GM04504 (cell line): Measurements from ENCODE around the gene RGS18.
"Not testable (repeated sequence)": the region's sequence is repeated elsewhere in the genome, so short reads cannot be mapped to it uniquely, and the experiment has no call there.

Experiments
- DNase-seq: peaks from one replicate; pipeline ENCODE4 v3.0.0-alpha.2; 2012; ENCODE audit warnings: low read depth

Gene RGS18, protein sequence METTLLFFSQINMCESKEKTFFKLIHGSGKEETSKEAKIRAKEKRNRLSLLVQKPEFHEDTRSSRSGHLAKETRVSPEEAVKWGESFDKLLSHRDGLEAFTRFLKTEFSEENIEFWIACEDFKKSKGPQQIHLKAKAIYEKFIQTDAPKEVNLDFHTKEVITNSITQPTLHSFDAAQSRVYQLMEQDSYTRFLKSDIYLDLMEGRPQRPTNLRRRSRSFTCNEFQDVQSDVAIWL

DNA sequence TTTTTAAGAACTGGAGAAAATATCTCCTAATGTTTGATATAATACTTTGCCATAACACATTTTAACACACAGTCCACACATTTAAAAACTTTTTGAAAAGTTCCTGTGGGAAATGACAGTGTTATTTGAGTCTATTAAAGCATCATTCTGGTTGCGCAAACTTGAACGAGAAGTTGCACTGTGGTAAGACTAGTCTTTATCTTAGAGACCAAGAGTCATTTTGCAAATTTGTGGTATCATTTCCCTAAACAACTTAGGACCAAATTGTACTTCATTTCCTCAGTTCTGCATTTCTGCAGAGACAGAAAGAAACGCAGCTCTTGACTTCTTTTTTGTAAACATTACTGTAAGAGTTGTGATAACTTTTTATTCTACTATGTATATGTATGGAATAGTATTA is at the start of gene RGS18:
RGS18 (plus strand) TSS at position 282 of the 400 bp plus-strand sequence. CDS start 176 bp downstream, outside the sequence.
- DNase-seq: no peak

DNA sequence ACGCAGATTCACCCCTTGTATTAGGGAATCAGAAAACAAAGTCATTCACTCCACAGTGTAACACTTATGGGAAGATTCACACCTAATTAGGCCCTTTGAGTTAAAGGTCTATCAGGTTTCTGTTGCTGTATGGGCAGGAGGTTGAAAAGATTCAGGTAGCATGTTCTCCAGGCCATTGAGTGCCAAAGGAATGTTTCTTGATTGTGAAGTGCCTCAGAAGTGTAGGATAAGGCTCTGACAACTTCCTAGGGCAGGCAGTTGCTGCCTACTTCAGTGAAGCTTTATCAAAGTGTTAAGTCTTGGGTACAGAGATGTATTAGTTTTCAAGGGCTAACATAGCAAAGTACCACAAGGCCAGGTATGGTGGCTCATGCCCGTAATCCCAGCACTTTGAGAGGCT is 48.7 kb upstream of the RGS18 start:
- no peak for DNase-seq

DNA sequence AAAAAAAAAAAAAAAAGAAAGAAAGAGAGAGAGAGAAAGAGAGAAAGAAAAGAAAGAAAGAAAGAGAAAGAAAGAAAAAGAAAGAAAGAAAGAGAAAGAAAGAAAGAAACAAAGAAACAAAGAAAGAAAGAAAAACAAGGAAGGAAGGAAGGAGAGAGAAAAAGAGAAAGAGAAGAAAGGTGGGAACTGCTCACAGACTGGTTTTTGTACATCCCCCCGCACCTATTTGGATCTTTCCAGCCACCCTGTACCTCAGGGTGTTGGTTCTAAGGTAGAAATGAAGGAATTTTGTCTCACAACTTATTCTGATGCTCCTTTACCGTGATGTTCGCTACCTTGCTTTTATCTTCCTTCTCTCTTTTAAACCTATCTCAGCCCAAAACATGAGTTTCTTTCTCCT is 43.3 kb upstream of the RGS18 start:
- no peak for DNase-seq

DNA sequence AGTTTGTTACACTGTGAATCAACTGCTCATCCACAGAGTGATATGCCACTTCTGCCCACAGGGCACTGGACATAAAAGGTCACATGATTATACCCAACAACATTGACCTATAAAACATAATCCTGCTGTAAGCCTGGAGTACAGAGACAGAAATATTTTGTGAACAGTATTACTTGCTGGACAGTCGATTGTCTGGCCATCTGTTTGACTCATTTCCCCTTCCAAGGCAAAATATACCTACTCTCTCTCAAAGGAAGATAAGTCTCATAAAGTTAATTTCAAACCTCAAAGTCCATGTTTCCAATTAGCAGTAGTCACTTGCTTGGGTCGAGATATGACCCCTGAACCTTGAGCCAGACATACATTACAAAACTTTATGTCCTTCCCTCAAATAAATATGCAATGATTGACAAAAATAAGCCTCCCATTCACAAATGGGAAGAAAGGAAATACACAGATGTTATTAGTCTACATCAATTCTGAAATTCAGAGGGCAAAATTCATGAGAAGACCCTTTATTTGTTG is 39.3 kb upstream of the RGS18 start:
- DNase-seq: no peak

DNA sequence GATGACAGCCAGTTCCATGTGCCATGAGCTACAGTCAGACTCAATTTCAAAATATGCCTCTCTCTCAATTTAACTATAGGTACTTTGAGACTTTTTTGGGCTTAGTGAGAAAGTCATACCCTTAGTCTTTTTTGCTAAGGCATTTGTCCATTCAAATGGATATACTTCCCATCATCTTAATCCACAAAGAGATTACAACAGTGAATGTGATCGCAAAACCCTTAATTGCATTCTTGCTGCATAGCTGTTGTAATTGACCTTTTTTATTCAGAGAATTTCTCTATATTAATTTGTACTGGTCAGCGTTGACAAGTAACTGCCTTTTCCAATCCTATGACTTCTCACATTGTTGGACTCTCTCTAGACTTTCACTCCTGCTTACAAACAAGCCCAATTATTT is 38.6 kb upstream of the RGS18 start:
- no peak for DNase-seq

DNA sequence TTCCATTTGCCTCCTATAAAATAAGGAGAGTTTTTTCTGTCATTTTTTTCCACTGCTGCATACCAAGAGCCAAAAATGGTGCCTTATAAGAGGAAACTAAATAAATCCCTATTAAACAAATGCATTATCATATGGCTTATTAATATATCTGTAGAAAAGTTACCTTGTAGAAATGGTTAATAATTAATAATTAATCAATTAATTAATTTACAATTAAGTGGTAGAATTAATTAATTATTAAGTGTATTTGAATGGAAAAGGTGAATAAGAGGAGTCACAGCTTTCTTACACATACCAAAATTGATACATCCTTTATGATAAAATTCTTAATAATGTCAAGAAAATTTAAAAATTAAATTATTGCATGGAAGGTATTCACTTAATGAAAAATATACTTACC is 35.6 kb upstream of the RGS18 start:
- DNase-seq: no peak

DNA sequence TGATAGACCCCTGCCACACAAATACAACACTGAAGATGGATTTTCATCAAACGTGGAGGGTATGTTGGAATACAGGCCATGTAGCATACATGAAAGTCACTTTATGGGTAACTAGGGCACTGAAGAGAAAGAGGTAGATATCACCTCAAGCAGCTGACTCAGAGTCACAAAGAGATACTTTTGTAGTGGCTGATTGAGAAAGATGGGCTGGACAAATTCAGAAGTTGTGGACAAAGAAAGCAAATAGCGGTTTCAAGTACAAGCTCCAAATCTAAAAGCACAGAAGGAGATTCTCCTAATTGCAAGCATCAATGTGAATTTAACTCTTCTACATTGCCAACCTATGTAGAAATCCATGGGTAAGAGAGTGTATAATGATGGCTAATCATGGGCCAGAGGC is 35.0 kb upstream of the RGS18 start:
- DNase-seq: no peak

DNA sequence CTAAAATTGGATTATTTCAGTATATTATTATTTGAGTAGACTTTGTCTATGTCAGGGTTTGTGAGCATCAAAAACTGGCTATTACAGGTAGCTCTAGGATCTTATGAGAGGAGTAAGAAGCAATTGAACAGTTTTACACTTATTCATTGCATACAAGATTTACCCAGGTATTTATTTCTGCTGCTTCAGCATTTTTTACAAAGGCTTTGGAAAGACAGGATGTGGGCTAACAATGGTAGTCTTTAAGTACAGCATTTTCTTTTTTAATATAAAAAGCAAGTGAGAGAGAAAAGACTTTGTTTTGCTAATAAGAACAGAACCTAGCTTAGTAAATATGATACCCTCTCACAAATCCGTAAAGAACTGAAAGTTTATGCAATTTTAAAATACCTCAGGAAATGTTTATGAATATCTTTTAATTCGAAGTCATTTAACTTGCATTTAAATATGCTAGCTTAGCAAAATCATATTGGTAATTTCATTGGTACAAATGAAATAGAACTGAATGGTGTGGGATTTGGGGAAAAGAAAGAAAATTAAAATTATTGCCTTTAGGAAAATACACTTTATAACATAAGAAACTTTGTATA is 32.1 kb upstream of the RGS18 start:
- no peak for DNase-seq

DNA sequence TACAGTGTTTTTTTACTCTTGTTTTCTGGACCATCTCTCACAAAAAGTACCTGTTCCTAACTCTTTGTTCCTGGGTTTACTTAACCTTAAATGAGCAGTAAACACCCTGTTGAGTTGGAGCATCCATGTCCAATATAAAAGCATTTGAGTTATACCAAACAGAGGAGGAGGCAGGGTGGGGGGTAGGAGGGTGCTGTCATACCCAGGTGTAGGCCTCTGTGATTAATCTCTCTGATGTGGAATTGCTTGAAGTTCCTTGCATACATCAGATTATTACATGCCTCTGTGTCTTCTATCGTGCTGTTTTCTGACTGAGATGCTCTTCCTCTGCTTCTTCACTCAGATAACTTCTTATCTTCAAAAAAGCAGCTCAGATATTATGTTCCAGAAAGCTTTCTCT is 28.1 kb upstream of the RGS18 start:
- no peak for DNase-seq

DNA sequence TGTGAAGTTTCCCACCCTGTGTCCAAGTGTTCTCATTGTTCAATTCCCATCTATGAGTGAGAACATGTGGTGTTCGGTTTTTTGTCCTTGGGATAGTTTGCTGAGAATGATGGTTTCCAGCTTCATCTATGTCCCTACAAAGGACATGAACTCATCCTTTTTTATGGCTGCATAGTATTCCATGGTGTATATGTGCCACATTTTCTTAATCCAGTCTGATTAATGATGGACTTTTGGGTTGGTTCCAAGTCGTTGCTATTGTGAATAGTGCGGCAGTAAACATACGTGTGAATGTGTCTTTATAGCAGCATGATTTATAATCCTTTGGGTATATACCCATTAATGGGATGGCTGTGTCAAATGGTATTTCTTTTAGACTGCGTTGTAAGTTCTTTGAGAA is 27.4 kb upstream of the RGS18 start:
- DNase-seq: not testable (repeated sequence)

DNA sequence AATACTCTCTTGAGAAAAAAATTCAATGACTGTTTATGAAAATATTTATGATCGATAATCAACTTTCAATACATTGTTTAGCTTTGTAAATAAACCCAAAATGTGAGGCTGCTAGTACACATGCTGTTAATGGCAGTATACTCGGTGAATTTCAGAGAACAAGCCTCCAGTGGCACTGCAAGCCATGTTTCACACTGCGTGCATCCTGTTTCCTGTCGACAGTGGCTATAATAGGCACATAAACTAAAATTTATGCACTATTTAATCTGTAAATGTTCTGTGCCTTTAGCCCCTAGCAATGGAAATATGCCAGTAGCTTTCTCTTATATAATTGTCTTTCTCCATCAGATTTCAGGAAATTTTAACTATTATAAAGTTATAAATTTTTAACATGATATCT is 26.3 kb upstream of the RGS18 start:
- DNase-seq: no peak

DNA sequence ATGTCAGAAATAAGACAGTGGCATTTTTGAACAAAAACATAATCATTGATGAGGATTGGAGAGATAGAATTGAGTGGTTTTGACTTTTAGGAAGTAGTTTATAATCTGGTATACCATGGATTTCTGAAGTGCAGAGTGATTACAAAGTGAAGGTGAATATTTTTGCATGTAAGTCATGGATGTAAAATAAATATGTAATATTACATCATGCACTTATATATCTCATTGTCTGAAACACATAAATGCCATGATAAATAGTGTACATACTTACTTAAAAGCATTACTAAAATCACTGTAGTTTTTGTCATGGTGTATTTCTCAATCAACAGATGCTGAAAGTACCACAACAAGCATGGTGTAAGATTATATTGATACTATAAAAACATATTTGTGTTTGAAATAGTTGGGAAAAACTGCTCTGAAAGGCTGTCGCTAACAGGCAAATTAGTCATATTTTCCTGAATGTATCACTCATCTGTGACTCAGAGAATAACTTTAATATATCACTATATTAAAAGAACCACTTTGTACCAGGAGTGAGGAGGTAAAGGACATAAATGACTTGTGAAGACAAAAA is 24.8 kb upstream of the RGS18 start:
- DNase-seq: no peak

DNA sequence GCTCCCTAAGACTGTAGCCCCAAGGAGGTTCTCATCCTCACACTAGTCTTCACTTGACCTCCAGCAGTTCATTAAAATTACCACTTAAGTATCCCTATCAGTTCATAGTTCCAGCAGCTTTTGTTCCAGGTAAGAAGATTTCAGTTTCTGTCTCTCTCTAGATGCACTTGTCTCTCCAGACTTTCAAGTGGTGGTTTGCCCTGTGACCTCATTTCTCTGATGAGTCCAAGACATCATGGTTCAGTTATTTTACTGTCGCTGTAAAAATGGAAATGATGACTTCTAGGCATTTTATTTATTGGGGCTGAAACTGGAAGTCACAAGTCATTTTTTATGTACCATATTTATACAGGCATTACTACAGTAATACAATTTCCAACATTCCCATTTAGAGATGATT is 17.9 kb upstream of the RGS18 start:
- DNase-seq: no peak

DNA sequence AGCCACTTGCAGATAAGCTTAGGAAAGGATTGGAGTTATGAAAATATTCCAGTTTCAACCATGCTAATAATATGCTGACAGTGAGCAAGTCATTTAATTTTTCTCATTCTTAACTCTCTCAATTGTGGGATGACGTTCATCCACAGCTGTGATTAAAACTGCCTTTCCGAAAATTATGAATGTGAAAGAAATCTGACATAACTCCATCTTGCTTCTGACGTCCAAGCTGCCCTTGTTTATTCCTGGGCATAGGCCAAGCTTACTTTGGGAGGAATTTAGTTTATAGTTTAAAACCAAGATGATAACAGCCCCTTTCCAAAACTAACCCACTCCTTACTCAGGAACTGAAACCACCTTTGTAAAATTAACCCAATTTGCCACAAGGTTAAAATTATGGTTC is 11.0 kb upstream of the RGS18 start:
- no peak for DNase-seq

DNA sequence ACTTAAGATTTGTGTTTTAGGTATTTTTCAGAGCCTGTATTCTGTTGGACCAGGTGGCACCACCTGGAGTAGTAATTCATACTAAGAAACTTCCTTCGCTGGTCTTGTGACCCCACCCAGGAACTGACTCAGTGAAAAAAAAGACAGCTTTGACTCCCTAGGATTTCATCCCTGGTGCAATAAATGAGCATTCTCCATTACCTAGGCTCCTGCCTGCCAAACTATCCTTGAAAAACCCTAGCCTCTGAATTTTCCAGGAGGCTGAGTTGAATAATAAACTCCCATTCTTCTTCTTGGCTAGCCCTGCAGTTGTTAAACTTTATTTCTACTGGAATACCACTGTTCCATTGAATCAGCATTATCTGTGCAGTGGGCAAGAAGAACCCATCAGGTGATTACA is 10.6 kb upstream of the RGS18 start:
- no peak for DNase-seq

DNA sequence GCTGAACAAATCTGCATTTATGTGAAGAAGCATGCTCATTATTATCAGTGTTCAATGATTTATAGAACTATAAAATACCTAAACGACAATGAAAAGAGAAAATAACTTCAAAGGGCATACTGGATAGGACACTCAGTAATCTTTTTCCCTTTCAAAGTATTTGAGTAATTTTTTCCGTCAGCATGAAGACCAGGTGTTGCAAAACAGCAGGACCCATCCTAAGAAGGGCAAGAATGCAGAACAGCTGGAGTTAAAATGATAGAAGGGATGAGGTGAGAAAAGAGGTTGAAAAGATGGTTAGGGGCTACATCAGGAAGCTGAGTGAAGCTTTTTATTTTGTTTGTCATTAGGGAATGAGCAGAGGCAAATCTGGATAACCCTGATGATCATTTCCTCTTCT is 7.1 kb upstream of the RGS18 start:
- DNase-seq: no peak

DNA sequence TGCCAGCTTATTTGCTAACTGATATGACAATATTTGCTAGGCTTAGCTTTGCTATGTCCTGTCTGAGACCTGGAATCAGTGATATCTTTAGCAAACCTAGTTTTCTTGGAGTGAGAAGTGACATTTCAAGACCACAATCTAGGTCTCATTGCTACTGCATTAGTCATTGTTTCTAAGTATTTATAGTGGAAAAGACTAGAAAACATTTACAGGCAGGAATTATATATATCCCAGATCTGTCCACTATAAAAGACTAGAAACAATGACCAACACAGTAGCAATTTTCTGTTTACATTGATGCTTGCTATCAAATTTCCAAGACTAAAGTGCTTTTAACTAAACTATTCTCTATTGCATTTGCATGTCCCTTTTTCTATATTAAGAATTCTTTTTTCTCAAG is 5.0 kb upstream of the RGS18 start:
- no peak for DNase-seq

DNA sequence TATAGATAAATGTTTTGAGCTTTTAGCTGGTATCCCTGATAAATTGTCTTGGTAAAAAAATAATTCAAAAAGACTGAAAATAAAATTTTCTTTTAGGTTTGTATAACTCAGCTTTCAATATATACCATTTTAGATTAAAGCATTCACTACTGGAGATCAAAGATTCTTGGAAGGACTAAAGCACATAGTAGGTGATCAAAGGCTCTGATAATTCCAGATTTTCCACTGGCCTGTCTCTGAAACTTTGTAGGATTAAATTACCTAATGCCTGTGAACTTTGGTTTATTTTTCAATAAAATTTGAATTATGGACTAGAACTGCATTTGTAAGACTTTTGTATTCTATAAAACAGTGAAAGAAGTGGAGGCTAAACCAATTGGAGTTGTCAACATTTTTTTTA is 1.2 kb upstream of the RGS18 start:
- DNase-seq: no peak

DNA sequence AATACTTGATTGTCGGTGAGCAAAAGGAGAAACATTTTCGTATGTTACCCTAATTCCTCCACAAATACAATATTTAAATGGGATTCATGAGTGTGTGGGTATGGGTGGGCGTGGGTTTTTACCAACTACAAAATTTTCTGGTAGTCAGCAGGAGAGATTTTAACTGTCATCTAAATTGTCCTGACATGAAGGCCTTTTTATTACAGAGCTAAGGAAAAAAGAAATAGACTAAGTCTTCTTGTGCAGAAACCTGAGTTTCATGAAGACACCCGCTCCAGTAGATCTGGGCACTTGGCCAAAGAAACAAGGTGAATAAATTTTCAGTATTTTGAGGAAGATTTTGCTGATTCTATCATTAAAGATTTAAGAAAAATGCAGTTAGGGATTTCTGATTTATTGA is 752 bp downstream of the RGS18 start:
- DNase-seq: no peak

DNA sequence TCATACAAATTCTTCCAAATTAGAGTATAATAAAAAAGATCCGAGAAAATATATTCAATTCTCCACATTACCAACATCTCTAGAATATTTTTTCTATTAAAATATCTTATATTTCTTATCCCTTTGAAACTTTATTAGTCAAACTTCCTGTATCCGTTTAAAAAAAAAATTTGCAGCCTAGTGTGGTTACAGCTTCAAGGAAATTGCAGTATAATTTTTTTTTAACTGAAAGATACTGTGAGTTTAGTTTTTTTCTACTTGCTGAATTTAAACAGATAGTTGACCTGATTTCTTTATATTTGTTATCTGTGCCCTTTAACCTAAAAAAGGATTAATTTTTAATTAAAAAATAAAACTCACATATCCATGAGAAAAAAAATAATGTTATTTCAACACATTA is 1.5 kb downstream of the RGS18 start:
- no peak for DNase-seq

DNA sequence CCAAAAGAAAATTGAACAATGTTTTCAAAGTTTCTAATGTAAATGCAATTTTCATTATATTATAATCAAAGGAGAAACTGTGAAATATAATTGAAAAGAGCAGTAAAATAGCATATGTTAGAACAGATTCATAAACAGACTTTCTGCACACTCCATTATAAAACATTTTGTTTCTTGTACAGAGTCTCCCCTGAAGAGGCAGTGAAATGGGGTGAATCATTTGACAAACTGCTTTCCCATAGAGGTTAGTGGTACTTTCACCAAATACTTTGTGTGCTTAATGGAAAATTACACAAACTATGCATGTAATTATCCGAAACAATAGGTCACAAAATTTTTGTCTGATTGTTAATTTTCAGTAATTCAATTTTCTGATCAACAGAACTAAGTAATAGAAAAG is 1.9 kb downstream of the RGS18 start:
- DNase-seq: no peak

DNA sequence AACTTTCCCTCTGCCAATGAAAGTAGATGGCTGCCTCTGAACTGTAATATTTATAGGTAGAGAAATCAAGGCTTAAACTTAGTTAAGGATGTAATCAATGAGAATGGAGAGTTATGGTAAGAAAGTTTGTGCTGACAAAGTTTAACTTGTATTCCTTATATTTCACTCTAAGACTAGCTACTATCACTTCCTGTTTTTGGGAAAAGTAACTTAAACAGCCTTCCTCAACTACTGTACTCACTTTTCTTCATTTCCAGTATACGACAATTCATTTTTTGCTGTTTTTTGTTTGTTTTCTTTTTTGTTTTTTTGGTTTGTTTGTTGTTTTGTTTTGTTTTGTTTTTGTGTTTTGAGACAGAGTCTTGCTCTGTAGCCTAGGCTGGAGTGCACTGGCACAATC is 3.7 kb downstream of the RGS18 start:
- DNase-seq: no peak

DNA sequence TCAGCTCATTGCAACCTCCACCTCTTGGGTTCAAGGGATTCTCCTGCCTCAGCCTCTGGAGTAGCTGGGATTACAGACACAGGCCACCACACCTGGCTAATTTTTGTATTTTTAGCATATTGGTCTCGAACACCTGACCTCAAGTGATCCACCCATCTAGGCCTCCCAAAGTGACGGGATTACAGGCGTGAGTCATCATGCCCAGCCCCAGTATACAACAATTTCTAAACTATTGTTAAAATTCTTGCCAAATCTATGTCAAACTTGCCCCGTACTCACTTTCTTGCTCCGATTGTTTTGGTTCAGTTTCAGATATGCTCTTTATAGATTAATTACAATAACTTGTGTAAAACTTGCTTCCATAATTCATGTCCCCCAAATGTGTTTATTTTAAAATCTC is 4.1 kb downstream of the RGS18 start:
- DNase-seq: no peak

DNA sequence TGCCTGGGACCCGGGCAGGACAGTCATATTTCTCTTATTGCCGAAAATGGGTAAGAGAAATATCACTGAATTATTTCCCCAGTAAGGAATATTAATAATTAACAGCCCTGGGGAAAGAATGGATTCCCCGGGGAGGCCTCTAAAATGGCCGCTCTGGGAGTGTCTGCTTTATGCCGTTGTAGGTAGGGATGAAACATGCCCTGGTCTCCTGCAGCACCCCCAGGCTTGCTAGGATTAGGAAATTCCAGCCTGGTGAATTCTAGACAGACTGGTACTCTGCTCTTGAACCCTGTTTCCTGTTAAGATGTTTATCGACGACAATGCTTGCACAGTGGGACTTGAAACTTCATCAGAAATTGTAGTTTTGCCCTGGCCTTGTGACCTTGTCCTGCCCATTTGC is 6.7 kb downstream of the RGS18 start:
- DNase-seq: not testable (repeated sequence)
